GM12872 (cell line): ENCODE measurements around the gene FAF1.

Experiments
- TF ChIP-seq, protein P1 (sequence below): IDR thresholded peaks from 3 replicates; pipeline ENCODE4 v1.5.1; 2011; ENCODE audit warnings: low read depth, mild to moderate bottlenecking, low read length, moderate library complexity; ENCODE audit not compliant: insufficient read depth

Gene FAF1

DNA sequence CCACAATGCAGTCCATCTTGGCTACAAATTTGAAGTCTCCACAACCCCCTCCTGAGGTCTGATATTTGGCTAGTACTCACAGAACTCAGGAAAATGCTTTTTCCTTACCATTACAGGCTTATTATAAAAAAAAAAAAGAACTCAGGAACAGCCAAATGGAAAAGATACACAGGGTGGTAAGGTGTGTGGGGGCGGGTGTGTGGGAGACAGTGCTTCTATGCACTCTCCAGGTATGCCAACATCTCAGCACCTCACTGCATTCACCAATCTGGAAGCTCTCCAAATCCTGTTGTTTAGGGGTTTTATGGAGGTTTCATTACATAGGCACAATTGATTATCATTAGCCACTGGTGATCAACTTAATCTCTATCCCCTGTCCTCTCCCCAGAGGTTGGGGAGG, 126.9 kb downstream of the FAF1 start:
- TF ChIP-seq, protein P1, sequence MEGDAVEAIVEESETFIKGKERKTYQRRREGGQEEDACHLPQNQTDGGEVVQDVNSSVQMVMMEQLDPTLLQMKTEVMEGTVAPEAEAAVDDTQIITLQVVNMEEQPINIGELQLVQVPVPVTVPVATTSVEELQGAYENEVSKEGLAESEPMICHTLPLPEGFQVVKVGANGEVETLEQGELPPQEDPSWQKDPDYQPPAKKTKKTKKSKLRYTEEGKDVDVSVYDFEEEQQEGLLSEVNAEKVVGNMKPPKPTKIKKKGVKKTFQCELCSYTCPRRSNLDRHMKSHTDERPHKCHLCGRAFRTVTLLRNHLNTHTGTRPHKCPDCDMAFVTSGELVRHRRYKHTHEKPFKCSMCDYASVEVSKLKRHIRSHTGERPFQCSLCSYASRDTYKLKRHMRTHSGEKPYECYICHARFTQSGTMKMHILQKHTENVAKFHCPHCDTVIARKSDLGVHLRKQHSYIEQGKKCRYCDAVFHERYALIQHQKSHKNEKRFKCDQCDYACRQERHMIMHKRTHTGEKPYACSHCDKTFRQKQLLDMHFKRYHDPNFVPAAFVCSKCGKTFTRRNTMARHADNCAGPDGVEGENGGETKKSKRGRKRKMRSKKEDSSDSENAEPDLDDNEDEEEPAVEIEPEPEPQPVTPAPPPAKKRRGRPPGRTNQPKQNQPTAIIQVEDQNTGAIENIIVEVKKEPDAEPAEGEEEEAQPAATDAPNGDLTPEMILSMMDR: no peak

DNA sequence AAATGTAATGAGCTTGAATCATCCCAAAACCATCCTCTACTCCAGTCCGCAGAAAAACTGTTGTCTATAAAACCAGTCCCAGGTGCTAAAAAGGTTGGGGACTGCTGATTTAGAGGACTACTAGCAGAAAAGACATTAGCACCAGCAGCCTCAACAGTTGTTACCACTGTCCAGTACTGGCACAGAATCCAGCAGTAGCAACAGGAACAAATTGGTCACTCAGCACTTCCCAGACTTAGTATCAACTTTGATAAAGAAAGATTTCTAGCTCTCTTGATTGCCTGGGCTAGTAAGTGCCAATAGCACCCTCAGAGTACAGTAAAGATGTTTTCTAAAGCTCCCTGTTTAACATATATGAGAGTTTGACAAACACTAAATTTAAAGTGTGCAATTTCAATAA, 127.9 kb downstream of the FAF1 start:
- TF ChIP-seq, protein P1: no peak

DNA sequence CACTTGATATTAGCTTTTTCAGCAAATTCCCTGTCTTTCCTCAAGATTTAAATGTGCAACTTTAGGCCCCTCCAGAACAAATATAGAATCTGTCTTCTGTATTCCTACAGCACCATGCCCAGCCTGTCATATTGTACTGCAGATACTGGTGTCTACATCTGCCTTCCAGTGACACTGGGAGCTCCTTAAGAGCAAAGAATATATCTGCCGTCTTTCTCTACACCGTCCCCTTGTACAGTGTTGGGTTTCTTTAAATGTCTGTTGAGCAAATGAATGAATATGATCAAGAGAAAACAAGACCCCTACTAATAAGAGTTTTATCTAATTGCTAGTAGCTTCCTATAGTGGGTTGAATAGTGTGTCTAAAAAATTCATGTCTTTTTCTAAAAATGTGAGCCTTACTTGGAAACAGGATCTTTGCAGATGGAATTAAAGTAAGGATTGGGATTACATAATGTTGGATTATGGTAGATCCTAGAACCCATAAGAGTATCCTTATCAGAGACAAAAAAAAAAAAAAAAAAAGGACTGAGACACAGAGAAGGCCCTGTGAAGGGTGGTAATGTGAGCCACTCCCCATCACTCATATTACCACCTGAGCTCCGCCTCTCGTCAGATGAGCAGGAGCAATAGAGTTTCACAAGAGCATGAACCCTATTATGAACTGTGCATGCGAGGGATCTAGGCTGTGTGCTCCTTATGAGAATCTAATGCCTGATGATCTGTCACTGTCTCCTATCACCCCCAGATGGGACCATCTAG, 128.6 kb downstream of the FAF1 start:
- TF ChIP-seq, protein P1: no peak

DNA sequence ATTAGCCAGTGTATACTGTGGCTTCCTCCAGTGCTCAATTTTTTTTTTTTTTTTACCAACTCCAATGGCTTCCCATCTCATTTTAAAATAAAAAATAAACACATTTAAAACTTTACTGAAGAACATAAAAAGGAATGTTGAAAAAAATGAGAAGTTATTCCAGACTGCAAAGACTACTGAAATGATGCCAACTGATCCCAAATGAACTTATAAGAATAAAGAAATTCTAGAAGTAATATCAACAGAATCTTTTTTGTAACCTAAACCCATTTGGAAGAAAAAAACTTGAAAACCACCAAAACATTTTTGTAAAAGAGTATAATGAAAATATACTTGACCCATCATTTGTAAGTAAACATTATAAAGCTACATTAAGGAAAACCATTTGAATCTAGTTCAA, 129.4 kb downstream of the FAF1 start:
- TF ChIP-seq, protein P1: no peak

DNA sequence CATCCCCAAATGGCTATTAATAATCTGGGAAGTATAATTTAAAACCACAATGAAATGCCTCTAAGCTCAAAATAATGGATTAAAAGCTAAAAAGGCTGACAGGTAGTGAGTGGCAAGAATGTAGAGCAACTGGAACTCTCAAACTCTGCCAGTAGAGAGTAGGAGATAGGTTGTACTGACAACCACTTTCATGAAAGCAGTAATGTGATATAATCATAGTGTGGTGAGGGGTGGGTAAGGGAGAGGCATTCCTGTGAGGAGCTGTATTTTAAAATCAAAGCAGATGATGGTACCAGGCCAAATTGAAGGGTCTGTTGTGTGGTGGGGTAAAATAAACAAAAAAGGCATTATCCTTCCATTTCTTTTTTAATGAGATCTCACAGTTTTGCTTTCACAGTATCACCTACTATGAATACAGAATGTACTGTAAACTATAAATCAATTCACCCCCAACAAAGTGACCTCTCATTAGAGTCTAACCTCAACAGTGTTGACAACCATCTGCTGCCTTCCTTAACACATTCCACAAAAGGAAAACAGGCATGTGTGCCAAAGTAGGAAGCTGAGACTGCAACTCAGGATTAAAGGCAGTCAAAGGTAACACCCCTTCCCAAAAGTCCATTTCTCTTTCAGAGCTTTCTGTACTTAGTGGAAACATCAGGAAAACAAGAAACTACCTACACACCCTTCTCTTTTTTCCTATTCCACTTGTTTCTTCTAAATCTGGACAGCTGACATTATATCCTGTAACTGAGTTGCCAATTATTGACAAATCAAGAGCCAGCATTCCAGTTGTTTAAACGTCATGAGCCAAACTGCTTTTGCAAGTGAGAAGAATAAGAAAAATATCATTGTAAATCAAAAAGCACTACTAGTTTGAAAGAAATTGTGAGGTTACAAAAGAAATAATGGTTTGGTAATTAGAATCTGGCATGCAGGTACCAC, 130.8 kb downstream of the FAF1 start:
- TF ChIP-seq, protein P1: no peak

DNA sequence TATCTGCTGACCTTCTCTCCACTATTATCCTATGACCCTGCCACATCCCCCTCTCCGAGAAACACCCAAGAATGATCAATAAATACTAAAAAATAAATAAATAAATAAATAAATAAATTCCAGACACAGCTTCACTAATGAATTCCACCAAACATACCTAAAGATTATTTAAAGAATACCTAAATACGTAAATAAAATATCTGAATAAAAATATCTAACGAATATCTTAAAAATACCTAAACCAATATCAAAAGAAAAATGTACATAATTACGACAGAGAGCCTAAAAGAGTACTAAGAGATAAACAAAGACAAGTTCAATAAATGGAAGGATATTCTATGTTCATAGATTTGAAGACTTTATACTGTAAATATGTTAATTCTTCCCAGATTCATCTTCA, 132.5 kb downstream of the FAF1 start:
- TF ChIP-seq, protein P1: no peak

DNA sequence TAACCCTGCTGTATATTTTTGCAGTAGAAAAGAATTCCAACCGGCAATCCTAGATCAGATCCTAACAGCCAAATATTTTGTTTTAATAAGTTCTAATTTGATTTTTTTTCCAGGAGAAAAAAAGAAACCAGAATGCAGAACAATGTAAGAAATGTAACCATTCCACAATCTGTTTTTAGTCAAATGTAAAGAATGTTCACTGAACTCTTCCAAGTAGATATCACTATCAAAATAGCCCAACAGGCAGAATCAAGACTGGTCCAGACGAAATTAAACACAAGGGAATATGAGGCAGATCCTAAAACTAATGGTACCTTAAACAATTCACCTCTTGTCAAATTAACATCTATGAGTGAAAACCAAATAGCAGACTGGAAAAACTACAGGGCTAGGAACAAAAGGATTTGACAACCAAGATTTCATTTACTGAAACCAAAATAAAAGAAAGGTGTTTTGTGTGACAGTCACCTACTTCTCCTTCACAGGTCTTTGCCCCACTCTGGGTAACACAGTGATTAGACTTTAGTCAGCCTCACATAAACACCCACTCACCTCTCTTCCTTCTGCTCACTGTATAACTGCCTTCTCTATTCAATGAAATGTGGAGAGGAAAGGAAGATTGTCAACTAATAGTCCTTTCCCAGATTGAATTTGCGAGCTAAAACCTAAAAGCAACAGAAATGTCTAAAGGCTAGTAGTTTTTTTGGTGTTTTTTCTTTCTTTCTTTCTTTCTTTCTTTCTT, 137.9 kb downstream of the FAF1 start:
- TF ChIP-seq, protein P1: no peak
